Measurements from ENCODE around the gene INSIG2. TPM values are rescaled to one million over a fixed set of nuclear protein-coding genes. Genes with fewer than 3 reads are reported as not detected.

The INSIG2 gene
- total and polyA plus RNA-seq, 2 of the 8 experiments (the other 6 are each of a cell fraction or from before 2014, with no cell fraction given): 7.0 to 11.2 TPM

DNA sequence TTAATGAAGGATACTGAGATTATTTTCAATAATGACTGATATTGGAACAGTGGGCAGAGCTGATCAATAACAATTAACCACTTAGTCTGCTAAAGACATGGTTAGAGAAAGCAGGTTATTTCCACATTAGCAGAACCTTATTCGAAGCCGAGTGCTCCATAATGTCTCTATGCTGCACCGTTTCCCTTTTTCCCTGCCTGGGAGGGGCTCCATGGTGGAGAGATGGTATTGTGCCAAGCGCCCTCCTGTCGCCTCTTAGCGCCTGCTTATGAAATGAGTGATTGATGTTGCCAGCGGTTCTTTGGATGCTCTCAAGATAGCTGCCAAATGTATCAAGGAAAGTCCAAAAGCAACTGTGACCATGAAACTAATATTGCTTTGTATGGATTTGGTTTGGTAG lies 34.6 kb upstream of the INSIG2 start:
- POLR2A ChIA-PET (ENCODE audit: partially characterized antibody): no interaction called here
- H3K23me2 ChIP-seq (ENCODE audit: low read depth, low read length): no peaks in the 10 kb centered on the region
- no peak overlapping the region for H4K8ac ChIP-seq (ENCODE audit: extremely low read depth, insufficient read depth, low read length)
- peaks cover 0 to 2% (median 0%) of the 10 kb centered on the region in 4 experiments; a peak in 2 of 7 replicates for H3K4me1 ChIP-seq (replicated peaks in 1 of 4; ENCODE audit: control insufficient read depth in 3 of 4, insufficient read depth in 4 of 4, low read length in 3 of 4)
- no peak for DNase-seq (ENCODE audit: low read depth in 1 of 2, low spot score in 2 of 2)
- H3K27me3 ChIP-seq (replicated peaks in 1 of 4; ENCODE audit: control insufficient read depth in 3 of 4, extremely low read depth in 1 of 4, insufficient read depth in 3 of 4, low read length in 3 of 4): no peaks in the 10 kb centered on the region
- no peak overlapping the region for H2BK120ac ChIP-seq (replicated peaks; ENCODE audit: low read depth, low read length)
- FAIRE-seq: no peak
- H4K5ac ChIP-seq (ENCODE audit: insufficient read length, low read depth, low read length): no peak overlapping the region
- H3K56ac ChIP-seq (replicated peaks; ENCODE audit: insufficient read length, low read depth, low read length): no peak overlapping the region
- no peaks in the 10 kb centered on the region for H3K79me1 ChIP-seq (ENCODE audit: low read depth, low read length)
- H2BK20ac ChIP-seq (ENCODE audit: low read length): no peak overlapping the region
- 88% methylated on average over 7 of the region's 7 CpGs; no CpG with 5 or more reads in 1 of the 2 experiments for WGBS, 2 experiments (ENCODE audit: extremely low coverage in 1 of 2, insufficient coverage in 1 of 2, insufficient read length in 1 of 2, insufficient replicate concordance in 2 of 2, low coverage in 1 of 2, low lambda C conversion rate in 2 of 2, missing lambda C conversion rate in 1 of 2)
- CTCF ChIA-PET (ENCODE audit: partially characterized antibody): interaction anchor here (1.2 to 12.7 kb wide), 3 partner anchors 11 to 811 kb away, joined by 3 to 147 read pairs (median 3); no protein-coding TSS in a partner anchor
- no peaks in the 10 kb centered on the region for H3K36me3 ChIP-seq (ENCODE audit: control insufficient read depth in 2 of 4, insufficient read depth in 4 of 4, low read length in 3 of 4)
- H3K18ac ChIP-seq (ENCODE audit: extremely low read depth, low read length): no peak overlapping the region
- no peak overlapping the region for H2AK5ac ChIP-seq (ENCODE audit: low read depth, low read length)
- H3K9ac ChIP-seq (replicated peaks in 1 of 4; ENCODE audit: extremely low read depth in 1 of 4, low read depth in 3 of 4, low read length in 3 of 4): no peak overlapping the region
- no peaks in the 10 kb centered on the region for H3K9me3 ChIP-seq (ENCODE audit: insufficient read depth in 2 of 2, low read depth in 1 of 2, low read length in 1 of 2)
- no peak overlapping the region for H2BK12ac ChIP-seq (ENCODE audit: low read depth, low read length)
- no peak overlapping the region for H2AFZ ChIP-seq (ENCODE audit: low read length)
- no peak overlapping the region for H4K91ac ChIP-seq (replicated peaks; ENCODE audit: insufficient read length, low read length)
- H3K4me3 ChIP-seq (ENCODE audit: extremely low read depth in 1 of 4, insufficient read depth in 2 of 4, low read depth in 3 of 4, low read length in 4 of 4): no peak overlapping the region
- no peaks in the 10 kb centered on the region for H3K79me2 ChIP-seq (ENCODE audit: control insufficient read depth in 1 of 2, insufficient read depth in 2 of 2, low read length in 2 of 2)
- H4K20me1 ChIP-seq (replicated peaks in 1 of 2; ENCODE audit: control insufficient read depth in 1 of 2, insufficient read depth in 2 of 2, low read length in 2 of 2): no peaks in the 10 kb centered on the region
- H3K4ac ChIP-seq (replicated peaks; ENCODE audit: insufficient read length, low read depth, low read length): no peak overlapping the region
- H2BK5ac ChIP-seq (ENCODE audit: low read depth, low read length): no peak overlapping the region
- no peak overlapping the region for H3K4me2 ChIP-seq (ENCODE audit: insufficient read depth in 1 of 2, low read depth in 2 of 2, low read length in 2 of 2)
- H3K27ac ChIP-seq (ENCODE audit: low read depth, low read length): no peak overlapping the region
- no peak overlapping the region for H3K14ac ChIP-seq (ENCODE audit: insufficient read length)
- no peak overlapping the region for H3K23ac ChIP-seq (ENCODE audit: insufficient read length)
- no peak overlapping the region for H2BK15ac ChIP-seq (ENCODE audit: low read length)
- TF ChIP-seq CHD2 (IDR thresholded peaks at IDR 0.05; ENCODE audit: low read length) (no peak), JUN (IDR thresholded peaks at IDR 0.05; ENCODE audit: low read depth, low read length) (no peak), RNF2 (IDR thresholded peaks at IDR 0.05; ENCODE audit: borderline replicate concordance, low read depth, low read length, missing control alignments, poor library complexity, severe bottlenecking) (no peak), CBX5 (IDR thresholded peaks at IDR 0.05; ENCODE audit: low read depth, low read length) (no peak), CTBP2 (IDR thresholded peaks at IDR 0.05; ENCODE audit: borderline replicate concordance, insufficient read depth, insufficient read length, low read length) (no peak), EP300 (IDR thresholded peaks at IDR 0.05; ENCODE audit: borderline replicate concordance in 1 of 2, low read depth in 2 of 2, low read length in 2 of 2) (no peak), TAF1 (IDR thresholded peaks at IDR 0.05; ENCODE audit: low read depth, low read length) (no peak), MAFK (IDR thresholded peaks at IDR 0.05; ENCODE audit: low read depth, low read length) (no peak), BACH1 (IDR thresholded peaks at IDR 0.05; ENCODE audit: low read length) (no peak), SP4 (IDR thresholded peaks at IDR 0.05; ENCODE audit: low read length) (no peak), CBX8 (IDR thresholded peaks at IDR 0.05; ENCODE audit: borderline replicate concordance, low read depth, low read length) (no peak), USF2 (IDR thresholded peaks at IDR 0.05; ENCODE audit: low read length) (no peak), RBBP5 (IDR thresholded peaks at IDR 0.05; ENCODE audit: borderline replicate concordance, low read depth, low read length) (no peak)
